Islet of Langerhans (tissue), 1 donor: ENCODE measurements around the gene LARP4.
"Not testable (repeated sequence)": the region's sequence is repeated elsewhere in the genome, so short reads cannot be mapped to it uniquely, and the experiment has no call there.

ENCODE experiments used
- FAIRE-seq: peaks from one replicate; lab custom pipeline; 2011; peaks lifted over from hg19 to GRCh38; lab: Jason Lieb, UNC

LARP4 gene

DNA sequence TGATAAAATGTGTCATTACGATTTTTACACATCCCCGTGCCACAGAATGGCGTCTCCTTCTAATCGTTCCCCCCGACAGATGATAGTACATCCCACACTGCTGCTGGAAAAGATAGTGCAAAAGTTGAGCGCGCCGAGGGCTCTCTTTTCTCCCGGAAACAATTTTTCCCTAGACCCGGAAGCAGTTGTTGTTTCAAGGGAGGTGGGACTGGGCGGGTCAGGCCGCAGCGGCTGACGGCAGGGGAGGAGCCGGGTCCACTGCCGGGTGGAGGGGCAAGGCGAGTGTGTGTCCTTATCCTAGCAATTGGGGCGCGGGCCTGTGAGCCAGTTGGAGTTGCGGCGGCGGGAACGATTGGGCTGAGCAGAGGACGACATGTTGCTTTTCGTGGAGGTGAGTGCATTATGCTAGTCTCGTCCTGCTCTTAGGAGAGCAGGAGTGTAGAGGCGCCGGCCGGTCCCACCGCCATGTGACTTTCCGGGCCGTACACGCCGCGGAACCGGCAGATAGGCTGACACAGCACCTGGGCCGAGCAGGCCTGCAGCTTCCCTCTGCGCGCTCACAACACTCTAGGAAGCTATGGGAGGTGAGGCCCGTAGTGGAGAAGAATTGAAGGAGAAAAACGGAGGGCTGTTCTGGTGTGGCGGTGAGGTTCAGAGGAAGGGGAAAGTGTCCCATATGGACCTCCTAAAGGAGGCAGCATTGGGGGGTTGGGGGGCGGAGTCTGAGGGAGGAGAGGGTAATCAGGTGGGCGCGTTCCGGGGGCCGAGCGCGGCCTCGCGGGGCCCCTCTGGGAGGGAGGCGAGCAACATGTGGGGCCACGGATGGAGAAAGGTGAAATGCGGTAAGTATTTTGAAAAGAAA lies at the start of gene LARP4:
Gene LARP4 (plus strand): TSS at position 248 of the 862 bp plus-strand sequence. CDS start 126 bp downstream, at position 374.
- peak; percentile 71 for FAIRE-seq

DNA sequence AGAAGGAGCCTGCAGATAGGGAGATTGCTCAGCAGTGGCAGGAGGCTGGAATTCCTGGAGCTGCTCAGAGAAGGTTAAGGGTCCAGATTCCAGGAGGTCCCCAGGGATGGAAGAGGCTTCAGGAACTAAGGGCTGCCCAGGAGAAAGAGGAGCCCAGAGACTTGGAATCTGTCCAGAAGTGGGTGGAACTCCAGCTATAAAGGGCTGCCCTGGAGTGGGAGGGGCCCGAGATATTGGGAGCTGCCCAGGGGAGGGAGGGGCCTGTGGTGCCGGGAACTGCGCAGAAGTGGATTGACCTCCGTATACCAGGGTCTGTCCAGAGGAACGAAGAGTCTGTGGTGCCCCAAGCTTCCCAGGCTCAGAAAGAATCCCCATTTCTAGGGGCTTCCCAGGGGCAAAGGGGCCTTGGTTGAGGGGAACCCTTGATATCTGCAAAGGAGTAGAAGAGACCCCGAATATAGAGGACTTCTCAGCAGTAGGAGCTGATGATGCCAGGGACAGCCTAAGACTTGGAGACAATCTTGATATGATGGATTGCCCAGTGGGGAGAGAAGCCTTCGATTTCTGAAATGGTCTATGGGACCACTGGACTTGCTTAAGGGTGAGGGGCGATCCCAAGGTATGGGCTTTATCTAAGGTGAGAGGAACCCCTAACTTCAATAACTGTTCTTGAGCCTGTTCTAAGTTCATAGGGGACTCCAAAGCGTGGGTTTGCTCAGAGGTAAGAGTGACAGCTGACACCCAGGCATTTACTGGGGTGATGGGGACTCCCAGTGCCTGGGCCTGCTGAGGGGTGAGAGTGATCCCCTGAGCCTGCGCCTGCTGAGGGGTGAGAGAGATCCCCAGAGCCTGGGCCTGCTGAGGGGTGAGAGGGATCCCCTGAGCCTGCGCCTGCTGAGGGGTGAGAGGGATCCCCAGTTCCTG lies 49.3 kb upstream of the LARP4 start:
- FAIRE-seq, result no peak

DNA sequence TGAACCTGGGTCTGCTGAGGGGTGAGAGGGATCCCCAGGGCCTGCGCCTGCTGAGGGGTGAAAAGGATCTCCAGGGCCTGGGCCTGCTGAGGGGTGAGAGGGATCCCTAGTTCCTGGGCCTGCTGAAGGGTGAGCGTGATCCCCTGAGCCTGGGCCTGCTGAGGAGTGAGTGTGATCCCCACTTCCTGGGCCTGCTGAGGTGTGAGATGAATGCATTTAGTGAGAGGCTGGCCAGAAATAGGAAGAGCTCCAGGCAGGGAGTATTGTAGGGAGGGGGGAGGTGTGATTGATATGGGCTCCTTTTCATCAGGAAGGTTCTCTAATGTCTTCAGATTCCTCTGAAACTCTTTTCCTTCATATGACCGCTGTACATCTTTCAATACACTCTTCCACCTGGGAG lies 47.3 kb upstream of the LARP4 start:
- FAIRE-seq, result no peak

DNA sequence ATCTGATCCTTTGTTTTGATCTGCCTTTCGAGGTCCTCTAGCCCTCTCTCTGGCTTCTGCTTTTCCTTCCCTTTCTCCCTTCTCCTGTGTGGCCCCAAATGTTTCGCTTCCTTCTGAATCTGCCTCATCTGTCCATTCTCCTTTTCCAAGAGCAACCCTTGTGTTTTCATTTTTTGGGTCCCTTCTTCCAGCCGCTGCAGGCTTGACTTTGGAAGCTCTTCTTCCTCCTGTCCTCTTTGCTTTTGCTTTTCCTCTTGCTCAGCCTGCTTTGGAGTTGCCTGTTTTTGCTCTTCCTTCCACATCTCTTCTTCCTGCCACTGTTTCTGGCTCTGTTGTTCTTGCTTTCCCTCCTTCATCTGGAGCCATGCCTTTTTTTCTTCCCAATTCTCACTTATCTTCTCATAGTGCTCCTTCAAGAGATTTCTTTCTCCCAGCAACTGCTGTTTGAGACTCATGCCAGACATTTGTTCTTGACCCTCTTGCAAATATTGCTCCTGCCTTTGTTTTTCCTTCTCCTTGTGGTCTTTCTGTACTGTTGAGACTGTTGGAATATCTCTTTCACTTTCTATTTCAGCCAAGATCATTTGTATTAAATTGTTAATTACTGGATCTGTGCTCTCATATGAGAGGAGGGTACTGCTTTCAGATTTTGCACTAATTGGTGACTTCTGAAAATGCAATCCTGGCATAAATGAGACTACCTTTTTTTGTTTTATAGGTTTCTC lies 46.7 kb upstream of the LARP4 start:
- no peak for FAIRE-seq

DNA sequence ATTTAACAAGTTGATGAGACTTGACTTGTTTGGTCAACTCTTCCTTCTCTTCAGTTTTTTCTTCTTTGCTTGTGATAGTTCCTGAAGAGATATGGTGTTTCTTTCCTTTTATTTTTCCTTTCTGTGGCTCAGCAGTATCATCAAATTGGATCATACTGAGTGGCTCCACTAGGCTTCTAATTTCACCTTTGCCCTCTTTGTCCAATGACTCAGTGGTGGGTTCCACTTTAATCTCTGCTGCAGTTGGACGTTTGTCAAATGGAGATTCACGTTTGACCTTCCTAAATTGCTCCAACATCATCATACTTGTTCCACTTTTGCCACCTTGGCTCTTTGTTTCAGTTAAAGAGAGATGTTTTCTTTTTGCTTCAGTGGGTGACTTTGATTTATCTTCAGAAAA lies 45.8 kb upstream of the LARP4 start:
- FAIRE-seq, result no peak

DNA sequence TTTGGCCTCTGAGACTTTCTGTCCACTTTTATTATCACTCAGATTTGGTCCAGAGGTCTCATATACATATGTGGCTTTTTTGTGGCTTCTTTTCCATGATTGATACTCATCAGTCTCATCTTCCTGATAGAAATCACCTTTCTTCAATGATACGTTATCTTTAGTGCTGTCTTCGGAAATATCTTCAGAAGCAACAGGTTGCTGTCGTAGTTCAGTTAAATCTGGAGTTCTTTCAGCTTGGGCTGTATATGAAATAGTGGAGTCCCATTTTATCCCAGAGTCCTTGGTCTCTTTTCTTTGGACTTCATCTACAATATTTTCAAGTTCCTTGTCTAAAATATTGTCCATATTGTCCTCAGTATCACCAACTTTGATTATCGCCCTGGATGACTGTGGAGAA lies 45.3 kb upstream of the LARP4 start:
- no peak for FAIRE-seq

DNA sequence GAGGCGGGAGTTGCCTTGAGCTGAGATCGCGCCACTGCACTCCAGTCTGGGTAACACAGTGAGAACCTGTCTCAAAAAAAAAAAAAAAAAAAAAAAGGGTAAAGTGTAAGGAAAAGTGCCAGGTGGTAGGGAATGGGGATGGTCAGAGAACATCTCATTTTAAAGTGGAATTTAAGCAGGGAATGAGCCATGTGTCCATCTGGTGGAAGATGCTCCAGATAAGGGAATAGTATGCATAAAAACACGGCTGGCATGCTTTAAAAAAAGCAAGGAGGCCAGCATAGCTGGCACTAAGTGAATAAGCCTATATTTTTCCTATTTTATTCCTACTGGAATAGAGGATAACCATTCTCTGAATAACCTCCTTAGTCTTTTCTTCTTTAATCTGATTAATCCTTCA lies 38.0 kb upstream of the LARP4 start:
- no peak for FAIRE-seq

DNA sequence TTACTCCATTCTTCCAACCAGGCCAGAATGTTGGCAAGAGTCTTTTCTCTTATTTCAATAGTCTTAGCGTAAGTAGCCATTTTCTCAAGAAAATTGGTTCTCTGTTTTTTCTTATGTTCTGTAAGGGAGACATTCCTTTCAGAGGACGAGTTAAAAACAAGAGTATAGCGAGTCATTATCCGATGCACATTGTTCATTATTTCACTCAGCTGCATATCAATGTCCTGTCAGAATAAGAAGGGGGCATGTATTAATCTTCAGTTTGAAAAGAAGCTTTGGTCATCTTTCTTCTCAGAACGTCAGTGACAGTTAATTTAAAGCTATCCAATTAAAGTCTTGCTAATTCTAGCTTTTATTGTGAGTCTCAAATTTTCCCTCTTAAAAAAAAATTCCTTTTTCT lies 37.5 kb upstream of the LARP4 start:
- FAIRE-seq, result no peak

DNA sequence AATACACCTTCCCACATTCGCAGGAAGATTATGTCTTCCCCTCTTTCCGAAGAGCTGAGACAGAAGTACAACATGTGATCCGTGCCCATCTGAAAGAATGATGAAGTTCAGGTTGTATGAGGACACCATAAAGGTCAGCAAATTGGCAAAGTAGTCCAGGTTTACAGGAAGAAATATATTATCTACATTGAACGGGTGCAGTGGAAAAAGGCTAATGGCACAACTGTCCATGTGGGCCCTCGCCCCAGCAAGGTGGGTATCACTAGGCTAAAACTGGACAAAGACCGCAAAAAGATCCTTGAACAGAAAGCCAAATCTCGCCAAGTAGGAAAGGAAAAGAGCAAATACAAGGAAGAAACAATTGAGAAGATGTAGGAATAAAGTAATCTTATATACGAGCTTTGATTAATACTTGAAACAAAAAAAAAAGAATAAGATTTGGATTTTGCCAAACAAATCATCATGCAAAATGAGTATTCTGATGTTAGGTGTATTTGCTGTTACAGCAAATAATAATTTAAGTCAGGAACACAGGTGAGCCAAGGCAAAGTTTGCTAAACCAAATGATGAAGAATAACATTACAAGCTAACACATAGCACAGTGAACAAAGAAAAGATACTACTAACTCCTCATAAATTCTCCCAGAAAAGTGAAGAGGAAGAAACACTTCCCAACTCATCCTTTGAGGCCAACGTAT lies 34.8 kb upstream of the LARP4 start:
- FAIRE-seq, result no peak

DNA sequence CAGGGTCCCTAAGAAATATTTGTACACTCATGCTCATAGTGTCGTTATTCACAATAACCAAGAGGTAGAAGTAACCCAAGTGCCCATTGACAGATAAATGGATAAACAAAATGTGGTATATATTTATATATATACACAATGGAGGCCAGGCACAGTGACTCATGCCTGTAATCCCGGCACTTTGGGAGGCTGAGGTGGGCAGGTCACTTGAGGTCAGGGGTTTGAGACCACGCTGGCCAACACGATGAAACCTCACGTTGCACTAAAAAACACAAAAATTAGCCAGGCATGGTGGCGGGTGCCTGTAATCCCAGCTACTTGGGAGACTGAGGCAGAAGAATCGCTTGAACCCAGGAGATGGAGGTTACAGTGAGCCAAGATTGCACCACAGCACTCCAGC lies 30.0 kb upstream of the LARP4 start:
- FAIRE-seq, result not testable (repeated sequence)

DNA sequence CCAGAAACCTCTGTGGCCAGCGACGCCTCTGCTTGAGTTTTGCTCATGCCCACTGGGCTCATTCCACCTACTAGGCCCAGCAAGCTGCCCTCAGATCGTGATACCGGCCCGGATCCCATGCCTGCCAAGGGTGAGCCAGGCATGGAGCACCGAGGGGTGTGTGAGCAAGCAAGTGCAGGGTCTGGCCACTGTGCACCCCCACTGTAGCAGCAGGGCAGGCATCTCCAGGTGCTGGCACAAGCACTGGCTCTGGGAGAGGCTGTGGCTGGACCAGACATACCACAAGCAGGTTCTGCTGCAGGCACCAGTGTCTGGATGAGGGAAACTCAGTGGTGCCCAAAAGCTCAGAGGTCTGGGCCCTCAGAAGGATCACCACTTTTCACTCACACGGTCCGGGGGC lies 24.9 kb upstream of the LARP4 start:
- no peak for FAIRE-seq

DNA sequence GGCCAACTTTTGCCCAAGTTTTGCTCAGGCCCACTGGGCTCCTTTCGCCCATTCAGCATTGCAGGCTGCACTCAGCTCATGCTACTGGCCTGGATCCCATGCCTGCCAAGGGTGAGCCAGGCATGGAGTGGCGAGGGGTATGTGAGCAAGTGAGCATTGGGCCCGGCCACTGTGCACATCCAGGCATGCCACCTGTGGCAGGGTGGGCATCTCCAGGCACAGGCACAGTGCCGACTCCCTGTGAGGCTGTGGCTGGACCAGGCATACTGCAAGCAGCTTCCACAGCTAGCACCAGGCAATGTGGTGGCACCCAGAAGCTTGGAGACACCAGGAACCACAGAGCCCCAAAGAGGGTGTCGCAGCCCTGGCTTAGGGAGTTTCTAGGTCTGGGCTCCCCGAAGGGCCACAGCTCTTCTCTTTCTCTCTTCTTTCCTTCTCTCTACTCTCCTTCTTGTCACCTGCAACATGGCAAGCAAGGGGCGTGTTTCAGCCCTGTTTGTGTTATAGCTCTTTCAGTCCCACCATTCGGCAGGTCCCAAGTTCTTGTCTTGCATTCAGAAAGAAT lies 19.8 kb upstream of the LARP4 start:
- FAIRE-seq, result no peak

DNA sequence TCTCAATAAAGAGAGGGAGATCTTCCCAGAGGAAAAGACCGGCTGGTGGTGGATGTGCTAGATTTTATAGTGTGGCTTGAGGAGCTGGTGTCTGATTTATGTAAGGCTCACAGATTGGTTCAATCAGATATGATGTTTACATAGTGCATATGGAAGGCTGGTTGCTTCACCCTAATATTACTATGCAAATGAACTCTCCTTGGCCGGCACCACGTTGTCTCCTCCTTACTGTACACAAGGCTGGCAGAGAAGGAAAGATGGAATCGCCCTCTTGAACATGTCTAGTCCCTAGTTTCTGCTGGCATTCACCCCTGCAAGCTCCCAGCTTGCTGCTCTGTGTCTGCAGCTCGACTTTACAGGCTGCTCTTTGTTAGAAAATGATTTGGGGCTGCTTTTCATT lies 13.2 kb upstream of the LARP4 start:
- no peak for FAIRE-seq

DNA sequence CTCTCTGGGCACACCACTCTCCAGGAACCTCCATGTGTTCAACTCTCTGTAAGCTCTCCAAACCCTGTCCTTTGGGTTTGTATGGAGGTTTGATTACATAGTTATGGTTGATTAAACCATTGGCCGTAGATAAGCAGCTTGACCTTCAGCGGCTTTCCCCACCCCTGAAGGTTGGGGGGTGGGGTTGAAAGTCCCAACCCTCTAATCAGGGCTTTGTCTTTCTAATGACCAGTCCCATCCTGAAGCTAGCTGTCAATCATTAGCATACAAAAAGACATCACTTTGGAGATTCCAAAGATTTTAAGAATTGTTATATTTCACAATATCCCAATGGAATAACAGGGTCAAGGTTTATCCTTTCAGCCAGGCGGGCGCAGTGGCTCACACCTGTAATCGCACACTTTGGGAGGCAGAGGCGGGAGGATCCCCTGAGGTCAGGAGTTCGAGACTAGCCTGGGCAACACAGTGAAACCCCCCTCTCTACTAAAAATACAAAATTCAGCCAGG lies 12.7 kb upstream of the LARP4 start:
- no peak for FAIRE-seq

DNA sequence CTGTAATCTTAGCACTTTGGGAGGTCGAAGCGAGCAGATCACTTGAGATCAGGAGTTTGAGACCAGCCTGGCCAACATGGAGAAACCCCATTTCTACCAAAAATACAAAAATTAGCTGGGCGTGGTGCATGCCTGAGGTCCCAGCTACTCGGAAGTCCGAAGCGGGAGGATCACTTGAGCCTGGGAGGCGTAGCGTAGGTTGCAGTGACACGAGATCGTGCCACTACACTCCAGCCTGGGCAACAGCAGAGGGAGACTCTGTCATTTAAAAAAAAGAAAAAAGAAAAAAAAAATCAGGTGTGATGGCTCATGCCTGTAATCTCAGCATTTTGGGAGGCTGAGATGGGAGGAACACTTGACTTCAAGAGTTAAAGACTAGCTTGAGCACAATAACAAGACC lies 11.9 kb upstream of the LARP4 start:
- FAIRE-seq, result not testable (repeated sequence)

DNA sequence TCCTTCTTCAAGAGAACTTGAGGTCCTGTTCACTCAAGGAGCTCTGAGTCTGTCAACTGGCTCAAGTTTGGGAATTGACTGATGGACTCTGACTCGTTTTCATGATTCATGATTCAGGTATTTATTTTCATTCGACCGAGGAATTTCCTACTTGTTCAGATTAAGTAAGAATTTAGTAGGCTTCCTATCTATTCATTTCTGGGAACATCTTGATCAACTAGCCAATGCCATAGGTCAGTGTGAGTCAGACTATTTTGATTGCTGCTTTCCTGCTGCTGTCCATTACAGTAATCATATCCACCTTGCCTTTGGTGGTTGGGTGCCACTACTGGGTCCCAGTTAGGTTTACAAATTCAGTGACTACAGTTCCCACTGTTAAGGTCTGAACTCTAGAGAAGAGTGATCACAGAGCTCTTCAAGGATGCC lies 10.4 kb upstream of the LARP4 start:
- FAIRE-seq, result no peak

DNA sequence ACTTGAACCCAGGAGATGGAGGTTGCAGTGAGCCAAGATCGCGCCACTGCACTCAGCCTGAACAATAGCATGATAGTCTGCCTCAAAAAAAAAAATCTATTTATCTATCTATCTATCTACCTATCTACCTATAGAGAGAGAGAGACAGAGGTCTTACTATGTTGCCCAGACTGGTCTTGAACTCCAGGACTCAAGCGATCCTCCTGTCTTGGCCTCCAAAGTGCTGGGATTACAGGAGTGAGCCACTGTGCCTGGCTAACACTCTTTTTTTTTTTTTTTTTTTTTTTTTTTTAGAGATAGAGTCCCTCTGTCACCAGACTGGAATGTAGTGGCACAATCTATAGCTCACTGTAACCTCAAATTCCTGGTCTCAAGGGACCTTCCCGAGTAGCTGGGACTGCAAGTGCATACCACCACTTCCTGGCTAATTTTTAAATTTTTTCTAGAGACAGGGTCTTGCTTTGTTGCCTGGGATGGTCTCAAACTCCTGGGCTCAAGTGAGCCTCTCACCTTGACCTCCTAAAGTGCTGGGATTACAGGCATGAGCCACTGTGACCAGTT lies 6.1 kb upstream of the LARP4 start:
- no peak for FAIRE-seq

DNA sequence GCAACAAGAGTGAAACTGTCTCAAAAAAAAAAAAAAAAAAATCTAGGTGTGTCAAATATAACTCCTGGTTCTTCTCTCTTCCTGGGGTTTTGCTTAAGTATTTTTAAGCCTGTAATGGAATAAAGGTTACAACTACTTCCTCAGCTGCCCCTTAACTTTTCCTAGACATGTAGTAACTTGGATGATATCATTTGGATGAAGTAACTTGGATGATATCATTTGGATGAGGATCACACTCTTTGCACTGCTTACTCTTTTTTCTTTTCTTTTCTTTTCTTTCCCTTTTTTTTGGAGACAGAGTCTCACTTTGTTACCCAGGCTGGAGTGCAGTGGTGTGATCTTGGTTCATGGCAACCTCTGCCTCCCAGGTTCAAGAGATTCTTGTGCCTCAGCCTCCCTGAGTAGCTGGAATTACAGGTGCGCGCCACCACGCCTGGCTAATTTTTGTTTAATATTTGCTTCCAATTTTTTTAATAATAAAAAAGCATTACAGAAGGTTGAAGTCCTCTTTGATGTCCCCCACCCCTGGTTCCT lies 3.5 kb upstream of the LARP4 start:
- FAIRE-seq, result no peak

DNA sequence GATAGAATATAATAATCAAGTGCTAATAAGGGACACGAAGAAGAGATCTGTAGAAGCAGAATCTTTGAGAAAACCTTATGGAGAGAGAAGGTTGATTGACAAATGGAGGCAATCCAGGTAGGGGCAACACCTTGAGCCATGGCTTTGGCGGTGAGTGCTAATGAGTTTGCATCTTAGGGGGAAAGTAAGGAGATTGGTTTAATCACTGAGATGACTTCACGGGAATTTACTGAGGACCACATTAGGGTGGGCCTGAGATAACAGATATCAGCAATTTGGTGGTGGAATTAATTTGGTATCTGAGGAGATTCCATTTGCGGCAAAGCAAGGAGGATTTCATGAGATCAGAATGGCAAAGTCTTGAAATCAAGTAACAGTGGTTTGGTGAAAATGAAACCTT lies 1.8 kb upstream of the LARP4 start:
- no peak for FAIRE-seq

DNA sequence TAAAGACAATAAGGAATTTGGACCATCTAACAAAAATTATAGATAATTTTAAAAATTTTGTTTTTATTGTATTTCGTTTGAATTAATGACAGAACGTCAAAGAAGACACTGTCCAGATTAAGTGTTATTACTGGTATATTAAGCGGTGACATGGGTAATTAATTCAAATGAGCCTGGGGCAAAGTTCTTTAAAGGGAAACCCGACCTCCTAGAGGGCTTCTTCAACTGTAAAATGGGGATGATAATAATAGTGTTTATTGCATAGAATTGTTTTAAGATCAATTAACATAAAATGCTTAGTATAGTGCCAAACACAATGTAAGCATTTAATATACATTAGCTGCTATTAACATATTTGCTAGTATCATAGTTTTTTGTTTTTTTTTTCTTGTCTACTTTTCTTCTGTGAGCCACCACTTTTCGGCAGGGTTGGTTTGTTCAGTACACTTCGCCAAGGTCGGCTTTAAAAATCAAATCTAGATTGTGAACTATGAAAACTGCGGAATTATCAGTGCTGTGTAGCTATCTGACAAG lies 514 bp upstream of the LARP4 start:
- FAIRE-seq, result no peak
